H1 (cell line): ENCODE data around the gene MAML1.

Experiments used
- BACH1 ChIP-seq: IDR thresholded peaks from 2 replicates; pipeline ENCODE4 v1.6.1; 2012; ENCODE audit warnings: low read length, improper control_type of control experiment
- BRCA1 ChIP-seq: IDR thresholded peaks from 2 replicates; pipeline ENCODE4 v1.6.1; 2012; ENCODE audit warnings: low read depth, low read length, improper control_type of control experiment
- CHD7 ChIP-seq: fragments of 300-600 bp; sonication (generic); IDR thresholded peaks from 2 replicates; pipeline ENCODE4 v1.7.1; 2012; ENCODE audit warnings: low read length, moderate library complexity, mild to moderate bottlenecking, inconsistent platforms; ENCODE audit not compliant: insufficient replicate concordance
- EP300 ChIP-seq, 2 experiments: IDR thresholded peaks; 1 replicate in 1 of 2; 2 replicates in 1 of 2; pipeline ENCODE4 v1.6.1; 2011 to 2012; ENCODE audit warnings: low read depth in 2 of 2, low read length in 2 of 2, mild to moderate bottlenecking in 2 of 2, borderline replicate concordance in 1 of 2, inconsistent platforms in 1 of 2, moderate library complexity in 1 of 2
- EZH2 ChIP-seq: fragments of 200-600 bp; sonication (generic); IDR thresholded peaks from 2 replicates; pipeline ENCODE4 v1.7.1; 2012; ENCODE audit warnings: low read depth, mild to moderate bottlenecking, moderate library complexity, low read length, inconsistent platforms; ENCODE audit not compliant: severe bottlenecking
- JUND ChIP-seq: IDR thresholded peaks from 2 replicates; pipeline ENCODE4 v1.6.1; 2011; ENCODE audit warnings: mild to moderate bottlenecking, improper control_type of control experiment, low read length
- POLR2A ChIP-seq, 2 experiments: IDR thresholded peaks; 1 replicate in 1 of 2; 2 replicates in 1 of 2; pipeline ENCODE4 v1.6.1; 2011; ENCODE audit warnings: low read depth in 2 of 2, low read length in 2 of 2, mild to moderate bottlenecking in 2 of 2; ENCODE audit errors: control extremely low read depth in 1 of 2
- ZNF274 ChIP-seq: IDR thresholded peaks from 2 replicates; pipeline ENCODE4 v1.7.0; 2012; ENCODE audit warnings: low read length, borderline replicate concordance; ENCODE audit errors: extremely low read depth
- TF ChIP-seq, protein P1 (sequence below), 3 experiments: IDR thresholded peaks; 1 replicate in 2 of 3; 2 replicates in 1 of 3; pipeline versions ENCODE4 v1.5.1 to v1.6.1; 2011; ENCODE audit warnings: low read length in 3 of 3, mild to moderate bottlenecking in 3 of 3, inconsistent platforms in 2 of 3, low read depth in 1 of 3, moderate library complexity in 1 of 3; ENCODE audit not compliant: insufficient read depth in 1 of 3; ENCODE audit errors: control extremely low read depth in 1 of 3

DNA sequence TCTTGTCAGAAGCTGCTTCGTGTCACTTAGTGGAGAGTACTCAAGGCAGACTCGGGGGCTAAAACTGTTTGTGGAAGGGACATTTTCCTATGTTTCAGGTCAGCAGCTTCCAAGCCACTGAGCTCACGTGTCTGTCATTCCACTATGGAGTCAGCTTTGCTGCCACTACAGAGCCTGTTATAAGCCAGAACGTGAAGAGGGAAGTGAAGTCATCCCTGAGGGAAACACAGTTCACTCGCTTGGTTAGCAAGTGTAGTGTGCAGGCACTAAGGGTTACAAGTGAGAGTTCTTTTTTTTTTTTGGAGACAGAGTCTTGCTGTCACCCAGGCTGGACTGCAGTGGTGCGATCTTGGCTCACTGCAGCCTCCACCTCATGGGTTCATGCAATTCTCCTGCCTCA is 36.6 kb downstream of the MAML1 start:
- TF ChIP-seq, protein P1, sequence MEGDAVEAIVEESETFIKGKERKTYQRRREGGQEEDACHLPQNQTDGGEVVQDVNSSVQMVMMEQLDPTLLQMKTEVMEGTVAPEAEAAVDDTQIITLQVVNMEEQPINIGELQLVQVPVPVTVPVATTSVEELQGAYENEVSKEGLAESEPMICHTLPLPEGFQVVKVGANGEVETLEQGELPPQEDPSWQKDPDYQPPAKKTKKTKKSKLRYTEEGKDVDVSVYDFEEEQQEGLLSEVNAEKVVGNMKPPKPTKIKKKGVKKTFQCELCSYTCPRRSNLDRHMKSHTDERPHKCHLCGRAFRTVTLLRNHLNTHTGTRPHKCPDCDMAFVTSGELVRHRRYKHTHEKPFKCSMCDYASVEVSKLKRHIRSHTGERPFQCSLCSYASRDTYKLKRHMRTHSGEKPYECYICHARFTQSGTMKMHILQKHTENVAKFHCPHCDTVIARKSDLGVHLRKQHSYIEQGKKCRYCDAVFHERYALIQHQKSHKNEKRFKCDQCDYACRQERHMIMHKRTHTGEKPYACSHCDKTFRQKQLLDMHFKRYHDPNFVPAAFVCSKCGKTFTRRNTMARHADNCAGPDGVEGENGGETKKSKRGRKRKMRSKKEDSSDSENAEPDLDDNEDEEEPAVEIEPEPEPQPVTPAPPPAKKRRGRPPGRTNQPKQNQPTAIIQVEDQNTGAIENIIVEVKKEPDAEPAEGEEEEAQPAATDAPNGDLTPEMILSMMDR (IDR thresholded peaks at IDR 0.05; ENCODE audit: control extremely low read depth in 1 of 3, insufficient read depth in 1 of 3, low read depth in 1 of 3, low read length in 3 of 3), result no peak
- no peak for TF ChIP-seq JUND
- no peak for TF ChIP-seq POLR2A (IDR thresholded peaks at IDR 0.05; ENCODE audit: control extremely low read depth in 1 of 2, low read depth in 2 of 2, low read length in 2 of 2)
- no peak for TF ChIP-seq EP300 (IDR thresholded peaks at IDR 0.05; ENCODE audit: borderline replicate concordance in 1 of 2, low read depth in 2 of 2, low read length in 2 of 2)
- TF ChIP-seq EZH2, result no peak
- TF ChIP-seq CHD7, result no peak
- no peak for TF ChIP-seq ZNF274
- no peak for TF ChIP-seq BRCA1
- no peak for TF ChIP-seq BACH1
